Esophagus muscularis mucosa (tissue), 4 donors: ENCODE results near the gene TMEM8B. TPM values are rescaled to one million over a fixed set of nuclear protein-coding genes. Genes with fewer than 3 reads are reported as not detected.

Experiments used
- DNase-seq: peaks from one replicate; pipeline ENCODE4 v3.0.0-alpha.2; 2017; ENCODE audit errors: extremely low spot score
- H3K27ac ChIP-seq, 4 donors: fragments of 200-600 bp; sonication (generic); replicated peaks in 1 of 4; 1 replicate in 3 of 4; 2 replicates in 1 of 4; pipeline ENCODE4 v1.5.1; 2016 to 2019; ENCODE audit warnings: mild to moderate bottlenecking in 1 of 4
- H3K27me3 ChIP-seq, 4 donors: fragments of 200-600 bp; sonication (generic); one replicate each; pipeline versions ENCODE4 v1.5.1 to v1.6.0; 2016 to 2019
- H3K36me3 ChIP-seq, 4 donors: fragments of 200-600 bp; sonication (generic); one replicate each; pipeline ENCODE4 v1.5.1; 2016 to 2019
- H3K4me1 ChIP-seq, 4 donors: fragments of 200-600 bp; sonication (generic); one replicate each; pipeline ENCODE4 v1.5.1; 2016 to 2019
- H3K4me3 ChIP-seq, 4 donors: fragments of 200-600 bp; sonication (generic); 1 replicate in 2 of 4; 2 replicates in 2 of 4; pipeline ENCODE4 v1.5.1; 2016 to 2019; ENCODE audit warnings: mild to moderate bottlenecking in 4 of 4, moderate library complexity in 1 of 4
- H3K9me3 ChIP-seq, 4 donors: fragments of 200-600 bp; sonication (generic); 1 replicate in 3 of 4; 2 replicates in 1 of 4; pipeline ENCODE4 v1.5.1; 2016 to 2019
- CTCF ChIP-seq, 3 experiments: fragments of 200-600 bp in 2 of 3; fragments of 450-650 bp in 1 of 3; sonication (generic) in 2 of 3; IDR thresholded peaks; one replicate each; pipeline ENCODE4 v1.5.1; 2017 to 2019; ENCODE audit warnings: antibody characterized with exemption in 3 of 3, mild to moderate bottlenecking in 2 of 3, moderate library complexity in 1 of 3
- EP300 ChIP-seq: sonication (generic); formaldehyde crosslinking; IDR thresholded peaks from one replicate; pipeline ENCODE4 v1.6.1; 2017; ENCODE audit warnings: antibody characterized with exemption
- POLR2A ChIP-seq: fragments of 450-650 bp; IDR thresholded peaks from one replicate; pipeline ENCODE4 v1.6.1; 2017; ENCODE audit warnings: antibody characterized with exemption, moderate library complexity, mild to moderate bottlenecking, low read depth
- POLR2AphosphoS5 ChIP-seq, 2 donors: sonication (generic); formaldehyde crosslinking; IDR thresholded peaks; one replicate each; pipeline ENCODE4 v1.6.1; 2017; ENCODE audit warnings: antibody characterized with exemption in 2 of 2
- WGBS: methylation state at CpG from one replicate; pipeline ENCODE4 v1.1.5; 2018; 5-methylcytosine and 5-hydroxymethylcytosine counted together
- intact Hi-C: fragments of 100-400 bp; cut with DNase I; formaldehyde crosslinking; loops from one replicate; pipeline ENCODE4 v1.15.1; 2023
- total RNA-seq, 4 donors: library from RNA; depleted of rRNA; stranded (reverse); fragments of >200 nt; gene quantifications; one replicate each; pipeline versions ENCODE4 v1.1.0 to v1.2.1, GENCODE V29; 2016

Gene TMEM8B
- total RNA-seq, 4 donors from 2014 or later: 10.0 to 27.0 (median 20.3) TPM

DNA sequence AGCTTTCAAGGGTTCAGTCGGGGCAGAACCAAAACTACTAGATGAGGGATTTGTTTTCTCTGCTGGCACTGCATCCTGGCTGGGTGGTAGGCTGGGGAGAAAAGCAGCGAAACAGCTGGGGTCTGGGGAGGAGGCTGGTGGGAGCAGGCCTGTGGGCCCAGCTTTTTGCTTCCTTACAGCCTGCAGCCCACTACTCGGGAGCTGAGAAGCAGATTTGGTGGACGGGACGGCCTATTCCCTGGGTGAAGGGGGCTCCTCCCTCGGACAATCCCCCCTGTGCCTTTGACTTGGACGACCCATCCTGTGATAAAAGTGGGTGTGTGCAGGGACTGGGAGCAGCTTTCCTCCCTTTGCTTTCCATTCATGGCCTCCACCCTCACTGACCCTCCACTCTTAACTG lies 28.5 kb upstream of the TMEM8B start:
- H3K36me3 ChIP-seq: peaks cover 15 to 62% (median 45%) of the 10 kb centered on the region in 4 donors
- H3K4me3 ChIP-seq: no peak overlapping the region
- TF ChIP-seq POLR2AphosphoS5 (IDR thresholded peaks at IDR 0.05) (no peak), POLR2A (no peak), CTCF (IDR thresholded peaks at IDR 0.05) (no peak), EP300 (no peak)
- no peaks in the 10 kb centered on the region for H3K9me3 ChIP-seq
- intact Hi-C loops: no loop called here
- H3K4me1 ChIP-seq: peaks cover 0 to 12% (median 5%) of the 10 kb centered on the region in 4 donors
- no peaks in the 10 kb centered on the region for H3K27me3 ChIP-seq
- no peak for DNase-seq
- 88% methylated on average over 7 of the region's 7 CpGs for WGBS
- no peak overlapping the region for H3K27ac ChIP-seq

DNA sequence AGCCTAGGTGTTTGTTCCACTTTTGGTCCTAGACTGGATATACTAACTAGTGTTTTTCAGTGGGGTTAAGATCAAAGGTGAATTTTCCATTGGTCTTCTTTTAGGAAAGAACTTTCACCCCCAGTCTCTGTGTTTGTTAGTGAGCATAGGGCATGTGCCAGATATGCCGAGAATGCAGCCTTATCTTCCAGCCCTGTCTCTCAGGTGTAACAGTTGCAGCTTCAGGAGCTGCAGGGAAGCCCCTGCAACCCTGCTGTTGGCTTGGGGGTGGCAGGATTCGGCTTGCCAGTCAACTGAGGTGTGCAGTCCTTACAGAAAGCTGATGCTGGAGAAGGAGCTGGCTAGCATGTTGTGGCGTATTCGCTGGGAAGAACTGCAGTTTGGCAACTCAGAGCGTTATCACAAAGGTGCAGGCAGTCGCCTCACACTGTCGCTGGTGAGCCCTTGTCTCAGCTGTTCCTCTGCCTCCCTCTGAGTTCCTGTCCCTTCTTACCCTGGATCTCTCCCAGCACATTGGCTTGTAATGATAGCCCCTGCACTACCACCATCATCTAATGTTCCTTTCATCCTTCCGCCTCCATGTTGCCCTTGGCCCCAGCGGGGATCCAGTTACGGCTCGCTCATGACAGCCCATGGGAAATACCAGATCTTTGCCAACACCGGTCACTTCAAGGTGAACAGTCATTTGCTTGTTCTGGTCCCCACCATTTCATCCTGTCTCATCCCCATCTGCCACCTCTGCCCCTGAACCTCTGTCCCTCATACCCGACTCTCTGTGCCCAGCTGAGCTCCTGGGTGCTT lies 27.5 kb upstream of the TMEM8B start:
- Histone ChIP-seq H3K36me3 (peaks cover 25 to 72% (median 55%) of the 10 kb centered on the region in 4 donors), H3K9me3 (no peaks in the 10 kb centered on the region), H3K4me3 (no peak overlapping the region), H3K27me3 (no peaks in the 10 kb centered on the region), H3K4me1 (peaks cover 0 to 2% (median 0%) of the 10 kb centered on the region in 4 donors), H3K27ac (no peak overlapping the region)
- no peak for TF ChIP-seq CTCF (IDR thresholded peaks at IDR 0.05)
- TF ChIP-seq EP300: no peak
- no peak for TF ChIP-seq POLR2AphosphoS5 (IDR thresholded peaks at IDR 0.05)
- no peak for TF ChIP-seq POLR2A
- 96% methylated on average over 10 of the region's 13 CpGs for WGBS
- intact Hi-C loops: no loop called here
- no peak for DNase-seq

- Histone ChIP-seq H3K27me3 (no peaks in the 10 kb centered on the region), H3K4me3 (no peak overlapping the region), H3K36me3 (peaks cover 34 to 89% (median 72%) of the 10 kb centered on the region in 4 donors), H3K9me3 (no peaks in the 10 kb centered on the region), H3K4me1 (peaks cover under 1 to 9% (median 5%) of the 10 kb centered on the region in 4 donors), H3K27ac (no peak overlapping the region)
- TF ChIP-seq POLR2AphosphoS5 (IDR thresholded peaks at IDR 0.05) (no peak), CTCF (IDR thresholded peaks at IDR 0.05) (no peak), EP300 (no peak), POLR2A (no peak)
- intact Hi-C loops: no loop called here
- no peak for DNase-seq
- 94% methylated on average over 7 of the region's 8 CpGs for WGBS
These were observed 22.9 kb upstream of the TMEM8B start for GRCh38 chr9:35806101-35806500.

- Histone ChIP-seq H3K36me3 (peaks cover 26 to 67% (median 53%) of the 10 kb centered on the region in 4 donors), H3K4me3 (no peak overlapping the region), H3K9me3 (no peaks in the 10 kb centered on the region), H3K27ac (no peak overlapping the region), H3K27me3 (no peaks in the 10 kb centered on the region), H3K4me1 (peaks cover 19 to 31% (median 28%) of the 10 kb centered on the region in 4 donors)
- intact Hi-C loops: no loop called here
- TF ChIP-seq EP300 (no peak), CTCF (IDR thresholded peaks at IDR 0.05) (no peak), POLR2AphosphoS5 (IDR thresholded peaks at IDR 0.05) (no peak), POLR2A (no peak)
- 87% methylated on average over 9 of the region's 9 CpGs for WGBS
- no peak for DNase-seq
These were observed 20.6 kb upstream of the TMEM8B start for GRCh38 chr9:35808433-35808832.
